NCI-H345 treated with DMSO at 0.1 percent for 48 hours (cell line): ENCODE measurements around the gene IGF2BP3.
"Not testable (repeated sequence)": the region's sequence is repeated elsewhere in the genome, so short reads cannot be mapped to it uniquely, and the experiment has no call there.

Experiments
- DNase-seq: peaks from one replicate; lab custom pipeline; 2025; ENCODE audit not compliant: unreplicated experiment; lab: John Stamatoyannopoulos, UW

Gene IGF2BP3

DNA sequence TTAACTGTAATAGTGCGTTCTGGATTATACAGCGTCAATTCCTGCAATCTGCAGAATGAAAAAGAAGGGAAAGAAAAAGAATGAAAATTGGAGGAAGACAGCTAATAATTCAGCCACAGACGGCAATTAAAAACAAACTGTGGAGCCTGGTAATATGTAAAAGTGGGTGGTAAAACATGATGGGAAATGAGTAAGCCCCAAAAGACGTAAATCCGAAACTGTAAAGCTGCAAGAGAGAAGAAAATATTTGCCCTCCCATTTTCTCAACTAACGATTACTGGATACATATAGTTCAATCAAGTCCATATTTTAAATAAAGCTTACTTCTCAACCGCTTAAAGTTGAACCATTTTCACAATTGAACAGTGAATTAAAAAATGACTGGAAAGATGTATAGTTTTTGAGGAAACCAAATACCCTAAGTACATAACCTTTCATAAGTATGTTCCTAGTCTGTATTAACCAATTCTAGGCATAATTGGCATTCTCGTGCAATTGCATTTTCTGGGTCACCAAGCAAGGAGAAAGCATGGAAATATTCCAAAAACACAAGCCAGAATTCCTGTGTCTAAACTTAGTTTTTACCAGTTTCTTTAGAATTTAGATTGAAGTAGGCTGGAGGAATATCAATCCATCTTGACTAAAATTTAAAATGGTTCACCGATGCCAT is 126.3 kb downstream of the IGF2BP3 start:
- DNase-seq = no peak

DNA sequence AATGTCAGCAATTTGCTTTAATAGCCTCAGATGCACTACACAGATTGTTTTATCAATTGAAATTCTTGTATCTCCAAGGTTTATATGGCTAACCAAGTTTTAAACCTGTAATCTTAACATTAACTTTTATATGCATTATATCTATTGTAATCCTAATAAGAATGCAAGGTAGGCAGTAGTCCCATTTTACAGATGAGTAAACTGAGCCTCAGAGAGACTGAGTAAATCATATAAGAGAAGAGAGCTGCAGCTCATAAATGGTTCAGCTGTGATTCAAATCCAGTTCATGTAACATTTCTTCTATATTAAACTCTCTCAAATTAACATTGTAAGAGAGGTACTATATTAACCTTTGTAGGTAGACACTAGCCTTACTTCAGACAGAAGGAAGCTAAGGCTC is 127.2 kb downstream of the IGF2BP3 start:
- DNase-seq = no peak

DNA sequence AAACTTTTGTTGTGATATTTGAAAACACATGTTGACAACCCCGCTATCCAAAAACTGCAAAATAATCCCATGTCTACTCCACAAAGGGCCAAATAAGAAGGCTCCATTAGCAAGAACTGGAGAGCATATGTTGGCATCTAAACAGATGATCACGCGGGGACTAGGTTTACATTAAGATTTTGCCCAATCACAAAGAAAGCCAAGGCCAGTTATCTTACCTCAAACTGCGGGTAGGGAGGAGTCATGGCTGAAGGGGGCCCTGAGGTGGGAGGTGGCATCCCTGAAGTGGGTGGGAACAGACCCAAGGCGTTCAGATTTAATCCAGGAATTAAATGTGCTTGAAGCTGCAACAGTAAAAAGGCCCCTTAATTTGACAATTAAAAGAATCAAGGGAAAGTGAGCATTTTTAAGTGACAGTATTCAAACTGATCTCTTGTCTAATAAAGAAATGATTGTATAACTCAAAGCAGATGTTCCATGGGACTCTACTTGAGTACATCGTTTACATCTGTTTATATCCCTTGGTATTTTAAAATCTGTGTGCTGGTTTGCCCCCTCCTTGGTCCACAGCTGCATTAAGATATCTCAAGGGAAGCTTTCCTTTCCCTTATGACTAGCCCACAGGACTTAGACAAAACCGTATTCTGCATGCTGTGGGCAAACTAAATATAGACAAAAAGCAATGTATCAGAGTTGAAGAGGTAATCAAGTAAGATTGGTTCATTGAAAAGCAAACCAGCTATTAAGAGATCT is 128.3 kb downstream of the IGF2BP3 start:
- DNase-seq = no peak

DNA sequence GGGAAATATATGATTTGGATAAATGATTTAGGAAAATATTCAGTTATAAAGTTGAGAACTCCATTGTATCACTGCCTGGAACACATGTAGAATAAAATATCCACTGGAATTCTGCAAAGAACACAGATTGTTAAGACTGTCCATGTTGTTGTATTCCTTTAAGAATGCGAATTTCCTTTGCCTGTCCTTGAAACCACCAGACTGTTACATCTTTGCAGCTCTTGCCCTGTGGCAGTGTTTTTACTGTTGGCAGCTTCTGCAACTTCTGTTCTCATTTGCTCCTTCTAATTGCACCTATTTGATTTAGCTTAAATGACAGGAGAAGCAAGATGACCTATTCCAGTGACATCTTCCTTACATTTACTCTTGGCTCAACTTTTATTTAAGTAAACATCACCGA is 131.4 kb downstream of the IGF2BP3 start:
- DNase-seq = no peak

DNA sequence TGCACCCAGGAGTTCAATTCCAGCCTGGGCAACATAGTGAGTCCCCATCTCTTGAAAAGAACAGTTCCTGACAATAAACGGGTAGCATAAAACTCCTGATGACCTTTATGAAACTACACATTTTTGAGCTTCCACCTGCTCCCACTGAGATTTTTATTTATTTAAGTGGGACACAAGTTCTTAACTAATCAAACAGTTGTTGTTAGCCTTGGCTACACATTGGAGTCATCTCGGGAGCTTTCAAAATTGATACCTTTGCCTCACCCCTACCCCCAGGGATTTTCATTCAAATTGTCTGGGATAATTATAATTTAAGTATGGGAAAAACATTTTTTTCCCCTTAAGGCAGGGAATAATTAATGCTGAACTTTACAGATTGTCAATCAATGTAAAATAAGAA is 131.9 kb downstream of the IGF2BP3 start:
- DNase-seq = no peak

DNA sequence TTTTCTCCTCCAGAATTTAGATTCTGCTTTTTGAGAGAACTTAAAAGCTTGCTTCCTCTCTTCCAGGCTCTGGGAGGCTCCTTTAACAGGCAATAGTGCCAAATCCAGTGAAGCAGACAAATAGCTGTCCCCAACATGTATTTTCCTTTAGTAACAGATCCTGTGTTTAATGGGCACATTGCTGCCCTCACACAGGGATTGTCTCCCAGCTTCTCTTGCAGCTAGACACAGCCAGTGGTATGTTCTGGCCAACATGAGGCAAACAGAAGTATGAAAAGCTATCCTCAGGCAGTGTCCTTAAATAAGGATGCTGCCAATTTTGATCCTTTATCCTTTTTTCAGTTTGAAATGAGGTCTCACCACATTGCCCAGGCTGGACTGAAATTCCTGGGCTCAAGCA is 132.9 kb downstream of the IGF2BP3 start:
- DNase-seq = no peak

DNA sequence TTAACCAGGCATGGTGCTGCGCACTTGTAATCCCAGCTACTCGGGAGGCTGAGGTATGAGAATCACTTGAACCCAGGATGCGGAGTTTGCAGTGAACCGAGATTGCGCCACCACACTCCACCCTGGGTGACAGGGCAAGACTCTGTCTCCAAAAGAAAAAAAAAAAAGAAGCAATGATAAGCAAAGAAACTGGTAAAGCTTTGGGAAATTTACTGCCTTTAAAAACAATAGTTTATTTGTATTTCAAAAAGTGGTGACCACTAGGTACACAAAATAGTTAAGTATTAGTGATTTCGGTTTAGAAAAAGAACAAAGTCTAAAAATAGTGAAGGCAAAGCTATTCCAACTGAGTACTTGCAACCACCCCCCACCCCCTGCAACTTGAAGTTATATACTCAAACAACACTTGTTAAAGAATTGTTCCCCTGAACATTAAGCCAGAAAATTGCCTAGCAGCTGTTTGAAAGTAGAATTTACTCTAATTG is 133.4 kb downstream of the IGF2BP3 start:
- DNase-seq = no peak

DNA sequence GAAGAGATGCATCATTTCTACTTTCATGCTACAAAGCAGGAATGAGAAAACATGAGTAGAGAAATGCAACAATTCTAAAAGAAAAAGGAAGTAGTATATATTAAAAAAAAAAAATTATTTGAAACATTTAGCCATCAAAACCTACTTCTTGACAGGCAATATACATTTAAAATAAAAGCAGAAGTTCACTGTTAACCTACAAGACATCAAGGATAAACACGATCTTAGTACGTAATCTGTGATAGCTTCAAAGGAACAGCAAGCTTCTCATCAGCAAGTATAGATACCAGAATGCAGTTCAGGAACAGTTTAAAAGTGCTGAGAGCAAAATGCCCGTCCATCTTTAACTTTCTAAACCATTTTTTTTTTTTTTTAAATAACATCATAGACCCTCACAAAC is 134.2 kb downstream of the IGF2BP3 start:
- DNase-seq = no peak

DNA sequence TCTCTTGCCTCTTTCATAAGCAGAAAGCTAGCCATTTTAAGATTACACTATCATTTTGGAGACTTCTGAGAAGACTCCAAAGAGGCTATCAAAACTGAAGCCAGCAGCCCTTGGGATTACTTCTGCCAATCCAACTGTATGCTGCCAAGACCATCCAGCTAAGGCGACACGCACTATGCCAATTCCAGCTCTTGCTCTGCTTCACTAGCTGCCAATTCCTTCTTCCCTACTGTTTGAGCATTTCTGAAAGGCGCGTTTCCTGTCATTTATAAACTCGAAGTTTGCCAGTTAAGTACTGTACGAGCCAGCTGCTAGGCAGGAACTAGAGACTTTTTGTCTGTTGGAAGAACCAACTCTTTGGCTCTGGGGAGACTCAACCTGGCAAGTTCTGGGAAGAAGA is 134.7 kb downstream of the IGF2BP3 start:
- DNase-seq = no peak

DNA sequence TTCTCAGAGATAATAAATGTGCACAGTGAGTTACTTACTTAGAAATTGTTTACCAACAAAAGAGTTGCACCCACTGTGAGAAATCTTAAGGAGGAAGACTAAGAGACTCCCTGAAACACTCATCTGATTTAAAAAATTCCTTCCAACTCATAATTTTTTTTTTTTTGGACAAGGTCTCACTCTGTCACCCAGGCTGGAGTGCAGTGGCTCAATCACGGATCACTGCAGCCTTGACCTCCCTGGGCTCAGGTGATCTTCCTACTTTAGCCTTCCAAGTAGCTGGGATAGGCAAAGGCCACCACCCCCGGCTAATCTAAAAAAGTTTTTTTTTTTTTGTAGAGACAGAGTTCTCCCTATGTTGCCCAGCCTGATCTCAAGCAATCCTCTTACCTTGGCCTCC is 135.2 kb downstream of the IGF2BP3 start:
- DNase-seq = no peak

DNA sequence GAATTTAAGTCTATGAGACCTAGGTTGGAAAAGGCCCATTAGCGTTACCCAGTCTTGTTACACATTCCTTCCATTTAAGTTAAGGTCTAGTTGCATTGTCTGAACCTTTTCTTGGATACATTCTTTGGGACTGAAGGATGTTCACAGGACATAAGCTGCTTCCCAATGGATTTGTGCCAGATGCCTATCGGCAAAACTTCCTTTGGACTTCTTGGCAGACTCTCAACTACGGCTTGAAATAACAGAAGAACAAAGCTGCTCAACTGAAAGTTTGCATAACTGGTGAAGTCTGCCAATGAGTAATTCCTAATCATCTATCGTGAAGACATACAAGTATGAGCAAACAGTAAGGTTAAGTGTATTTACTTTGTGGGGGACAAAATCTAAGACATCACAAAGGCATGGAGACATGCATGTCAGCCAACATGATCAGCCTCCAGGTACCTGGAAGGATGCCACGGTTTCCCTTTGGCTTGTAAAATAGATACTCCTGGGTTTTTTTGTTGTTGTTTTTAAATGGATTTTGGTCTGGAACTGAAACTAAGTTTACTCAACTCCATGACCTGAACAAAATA is 135.7 kb downstream of the IGF2BP3 start:
- no peak for DNase-seq

DNA sequence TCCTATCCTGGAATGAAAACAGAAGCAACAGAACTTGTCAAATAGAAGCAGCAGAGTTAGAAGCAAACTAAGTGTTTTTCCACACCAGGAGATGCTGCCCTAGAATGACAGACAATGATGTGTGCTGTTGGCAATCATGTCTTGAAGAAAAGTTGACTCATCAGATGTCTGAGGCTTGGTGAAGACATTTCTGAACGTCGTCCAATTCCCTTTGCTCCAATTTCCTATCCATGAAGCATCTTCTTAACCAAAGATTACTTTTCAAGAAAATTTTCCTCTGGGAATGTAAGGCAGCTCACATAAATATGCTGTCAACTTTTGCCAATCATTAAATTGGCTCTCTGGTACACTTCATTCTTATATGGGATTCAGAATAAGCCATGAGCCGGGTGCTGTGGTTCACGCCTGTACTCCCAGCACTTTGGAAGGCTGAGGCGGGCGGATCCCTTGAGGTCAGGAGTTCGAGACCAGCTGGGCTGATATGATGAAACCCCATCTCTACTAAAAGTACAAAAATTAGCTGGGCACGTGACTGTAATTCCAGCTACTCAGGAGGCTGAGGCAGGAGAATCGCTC is 136.5 kb downstream of the IGF2BP3 start:
- no peak for DNase-seq

DNA sequence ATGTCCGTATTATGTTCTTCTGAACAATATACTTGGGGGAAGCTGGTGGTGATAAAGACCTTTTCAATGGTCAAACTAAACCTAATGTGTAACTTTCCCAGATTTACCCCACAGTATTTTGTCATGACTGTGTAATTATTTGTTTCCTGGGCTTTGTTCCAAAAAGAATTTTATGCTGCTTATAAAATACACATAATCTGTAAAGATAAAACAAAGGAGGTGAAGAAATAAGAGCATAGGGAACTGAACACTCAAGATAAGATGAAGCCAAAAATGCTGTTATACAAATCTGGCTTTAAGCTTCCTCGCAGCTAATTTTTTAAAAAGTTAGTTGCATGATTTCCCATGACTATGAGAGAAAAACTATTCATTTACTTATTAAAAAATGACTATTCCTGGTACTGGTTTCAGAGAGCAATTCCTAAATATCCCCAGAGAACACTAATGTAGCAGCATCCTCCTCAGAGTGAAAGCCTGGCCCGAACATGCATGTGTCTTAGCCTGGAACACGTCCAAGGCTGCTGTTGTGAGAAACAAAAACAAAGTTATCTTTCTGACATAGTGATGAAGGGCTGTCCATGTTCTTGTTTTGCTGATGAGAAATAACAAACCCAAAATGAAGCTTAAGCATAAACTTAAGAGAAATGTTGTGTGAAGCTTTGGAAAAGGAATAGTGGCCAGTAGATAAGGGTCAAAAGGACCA is 137.2 kb downstream of the IGF2BP3 start:
- DNase-seq = no peak

DNA sequence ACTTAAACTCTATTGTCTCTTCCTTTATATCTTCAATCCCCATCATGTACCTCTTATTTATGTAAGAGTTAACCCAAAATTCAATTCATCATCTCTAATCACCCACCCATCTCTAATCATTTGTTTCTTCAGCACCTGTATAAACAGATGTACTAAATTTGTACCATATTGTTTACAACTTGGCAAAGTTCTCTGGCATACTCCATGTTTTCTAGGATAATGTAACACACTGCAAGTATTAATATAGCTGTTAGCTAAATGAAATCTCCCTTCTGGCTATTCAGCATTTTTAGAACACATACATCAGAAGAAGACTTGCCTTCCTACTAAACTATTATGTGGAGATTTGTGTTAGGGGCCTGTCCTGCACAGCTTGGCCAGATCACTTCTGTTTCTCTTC is 138.1 kb downstream of the IGF2BP3 start:
- DNase-seq = no peak

DNA sequence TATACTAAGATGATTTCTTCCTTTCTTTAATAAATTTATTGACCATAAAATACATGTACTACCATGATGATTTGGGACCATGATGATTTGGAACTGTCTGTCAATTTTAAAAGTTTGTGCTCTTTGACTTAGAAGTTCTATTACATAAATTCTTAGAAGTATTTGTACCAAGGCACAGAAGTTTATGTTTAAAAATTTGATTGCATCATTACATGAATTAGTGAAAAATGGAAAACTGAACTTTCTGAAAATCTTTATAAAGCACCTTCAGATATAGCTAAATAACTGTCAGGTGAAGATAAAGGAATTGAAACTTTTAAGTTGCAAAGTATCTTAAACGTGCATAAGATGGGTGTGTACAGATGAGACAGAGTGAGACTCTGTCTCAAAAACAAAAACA is 139.2 kb downstream of the IGF2BP3 start:
- DNase-seq = no peak

DNA sequence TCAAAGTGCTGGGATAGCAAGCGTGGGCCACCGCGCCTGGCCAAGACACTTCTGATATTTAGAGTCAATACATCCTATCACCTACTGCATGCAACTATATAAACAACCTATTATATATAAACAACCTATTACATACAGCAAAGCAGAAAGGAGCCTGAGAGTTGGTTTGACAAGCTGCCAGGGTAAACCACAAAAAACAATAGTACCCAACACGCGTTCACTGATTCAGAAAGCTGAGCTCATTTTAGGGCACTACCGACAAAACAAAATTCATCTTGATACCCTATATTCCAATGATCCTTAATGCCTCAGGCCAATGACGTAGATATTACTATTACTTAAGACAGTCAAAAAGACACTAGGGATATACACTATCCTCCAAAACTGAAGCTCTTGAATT is 154.9 kb downstream of the IGF2BP3 start:
- DNase-seq = no peak

DNA sequence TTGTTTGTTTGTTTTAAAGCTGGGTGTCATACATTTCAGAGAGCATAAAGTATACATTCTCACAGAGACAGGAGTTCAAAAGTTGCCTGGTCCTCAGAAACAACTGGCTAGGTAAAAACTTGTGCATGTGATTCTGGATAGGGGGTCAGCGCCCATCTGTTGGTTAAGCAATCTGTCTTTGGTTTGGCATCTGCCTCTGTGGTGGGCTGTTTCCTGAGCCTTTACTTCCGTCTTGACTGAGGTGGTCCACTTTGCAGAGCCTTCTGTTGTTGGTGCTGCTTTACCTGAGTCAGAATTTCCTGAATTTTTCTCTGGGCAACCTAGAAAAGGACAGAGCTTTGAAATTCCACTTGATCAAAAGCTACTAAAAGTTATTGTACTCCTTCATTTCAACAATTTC is 158.2 kb downstream of the IGF2BP3 start:
- DNase-seq = not testable (repeated sequence)

DNA sequence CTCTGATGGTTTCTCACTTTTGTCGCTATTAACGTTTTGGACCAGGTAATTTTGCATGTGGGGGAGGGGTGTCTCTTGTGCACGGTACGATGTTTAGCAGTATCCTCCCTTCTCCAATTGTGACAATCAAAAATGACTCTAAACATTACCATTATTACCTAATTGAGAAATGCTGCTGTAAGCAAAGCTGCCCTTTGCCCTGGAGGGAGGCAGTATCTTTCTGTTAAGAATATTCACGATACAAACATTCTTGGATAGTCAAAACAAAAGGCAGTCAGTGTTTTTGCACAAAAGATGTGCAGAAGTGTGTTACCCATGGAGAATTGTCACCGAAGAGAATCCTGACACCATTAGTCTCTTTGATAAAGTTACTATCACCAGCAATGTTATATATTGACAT is 161.5 kb downstream of the IGF2BP3 start:
- DNase-seq = no peak

DNA sequence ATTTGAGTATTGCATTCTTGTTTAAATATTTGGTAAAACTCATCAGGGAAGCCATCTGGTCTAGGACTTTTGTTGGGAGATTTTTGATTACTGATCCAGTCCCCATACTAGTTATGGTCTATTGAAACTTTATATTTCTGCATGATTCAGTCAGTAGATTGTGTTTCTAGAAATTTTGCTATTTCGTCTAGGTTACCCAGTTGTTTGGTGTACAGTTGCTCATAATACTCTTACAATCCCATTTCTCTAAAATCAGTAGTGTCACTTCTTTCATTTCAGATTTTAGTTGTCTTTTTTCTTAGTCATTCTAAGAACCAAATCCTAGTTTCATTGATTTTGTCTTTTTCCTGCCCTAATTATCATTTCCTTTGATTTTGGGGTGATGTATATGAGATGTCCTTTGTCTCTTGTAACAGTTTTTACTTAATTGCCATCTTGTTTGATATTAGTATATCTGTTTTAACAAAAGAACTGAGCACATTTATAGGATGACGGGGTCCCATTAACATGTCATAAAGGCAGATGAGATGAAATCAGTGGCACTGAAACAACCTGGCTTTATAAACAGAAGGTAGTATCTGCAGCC is 163.3 kb downstream of the IGF2BP3 start:
- DNase-seq = no peak

DNA sequence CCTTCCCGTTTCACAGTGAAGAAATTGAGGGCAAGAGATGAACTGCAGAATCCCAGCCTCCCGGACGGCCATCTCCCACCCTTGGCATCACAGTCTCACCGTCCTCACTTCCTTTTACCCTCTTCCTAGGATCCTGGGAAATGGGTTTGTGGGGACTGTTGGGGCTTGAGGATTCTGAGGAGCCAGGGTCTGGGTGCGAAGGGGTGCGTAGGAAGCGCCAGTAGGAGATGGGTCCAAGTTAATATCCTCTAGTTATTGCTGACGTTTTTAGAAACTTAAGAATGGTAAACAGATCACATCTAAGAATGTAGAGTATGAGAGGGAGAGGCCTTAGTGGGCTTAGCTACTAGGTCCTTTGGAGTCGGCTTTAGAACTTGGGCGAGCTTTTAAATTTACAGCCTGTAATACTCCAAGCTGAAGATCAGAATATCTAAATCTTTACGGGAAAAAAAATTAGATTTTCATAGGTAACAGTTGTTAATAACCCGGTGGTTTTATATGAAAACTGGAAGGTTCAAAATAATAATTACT is 170.5 kb downstream of the IGF2BP3 start:
- no peak for DNase-seq
